Stimulated activated CD8-positive, alpha-beta memory T cell treated with anti-CD3 and anti-CD28 coated beads, Interleukin-12 subunit alpha, Interleukin-12 subunit beta, amount 100 ng/mL, for 4 hours (primary cell): ENCODE results near the gene FKBP15.
"Not testable (repeated sequence)": the region's sequence is repeated elsewhere in the genome, so short reads cannot be mapped to it uniquely, and the experiment has no call there.

Experiments used
- DNase-seq: peaks from one replicate; pipeline ENCODE4 v3.0.0-alpha.2; 2020; ENCODE audit warnings: low read depth

FKBP15 gene, protein sequence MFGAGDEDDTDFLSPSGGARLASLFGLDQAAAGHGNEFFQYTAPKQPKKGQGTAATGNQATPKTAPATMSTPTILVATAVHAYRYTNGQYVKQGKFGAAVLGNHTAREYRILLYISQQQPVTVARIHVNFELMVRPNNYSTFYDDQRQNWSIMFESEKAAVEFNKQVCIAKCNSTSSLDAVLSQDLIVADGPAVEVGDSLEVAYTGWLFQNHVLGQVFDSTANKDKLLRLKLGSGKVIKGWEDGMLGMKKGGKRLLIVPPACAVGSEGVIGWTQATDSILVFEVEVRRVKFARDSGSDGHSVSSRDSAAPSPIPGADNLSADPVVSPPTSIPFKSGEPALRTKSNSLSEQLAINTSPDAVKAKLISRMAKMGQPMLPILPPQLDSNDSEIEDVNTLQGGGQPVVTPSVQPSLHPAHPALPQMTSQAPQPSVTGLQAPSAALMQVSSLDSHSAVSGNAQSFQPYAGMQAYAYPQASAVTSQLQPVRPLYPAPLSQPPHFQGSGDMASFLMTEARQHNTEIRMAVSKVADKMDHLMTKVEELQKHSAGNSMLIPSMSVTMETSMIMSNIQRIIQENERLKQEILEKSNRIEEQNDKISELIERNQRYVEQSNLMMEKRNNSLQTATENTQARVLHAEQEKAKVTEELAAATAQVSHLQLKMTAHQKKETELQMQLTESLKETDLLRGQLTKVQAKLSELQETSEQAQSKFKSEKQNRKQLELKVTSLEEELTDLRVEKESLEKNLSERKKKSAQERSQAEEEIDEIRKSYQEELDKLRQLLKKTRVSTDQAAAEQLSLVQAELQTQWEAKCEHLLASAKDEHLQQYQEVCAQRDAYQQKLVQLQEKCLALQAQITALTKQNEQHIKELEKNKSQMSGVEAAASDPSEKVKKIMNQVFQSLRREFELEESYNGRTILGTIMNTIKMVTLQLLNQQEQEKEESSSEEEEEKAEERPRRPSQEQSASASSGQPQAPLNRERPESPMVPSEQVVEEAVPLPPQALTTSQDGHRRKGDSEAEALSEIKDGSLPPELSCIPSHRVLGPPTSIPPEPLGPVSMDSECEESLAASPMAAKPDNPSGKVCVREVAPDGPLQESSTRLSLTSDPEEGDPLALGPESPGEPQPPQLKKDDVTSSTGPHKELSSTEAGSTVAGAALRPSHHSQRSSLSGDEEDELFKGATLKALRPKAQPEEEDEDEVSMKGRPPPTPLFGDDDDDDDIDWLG

DNA sequence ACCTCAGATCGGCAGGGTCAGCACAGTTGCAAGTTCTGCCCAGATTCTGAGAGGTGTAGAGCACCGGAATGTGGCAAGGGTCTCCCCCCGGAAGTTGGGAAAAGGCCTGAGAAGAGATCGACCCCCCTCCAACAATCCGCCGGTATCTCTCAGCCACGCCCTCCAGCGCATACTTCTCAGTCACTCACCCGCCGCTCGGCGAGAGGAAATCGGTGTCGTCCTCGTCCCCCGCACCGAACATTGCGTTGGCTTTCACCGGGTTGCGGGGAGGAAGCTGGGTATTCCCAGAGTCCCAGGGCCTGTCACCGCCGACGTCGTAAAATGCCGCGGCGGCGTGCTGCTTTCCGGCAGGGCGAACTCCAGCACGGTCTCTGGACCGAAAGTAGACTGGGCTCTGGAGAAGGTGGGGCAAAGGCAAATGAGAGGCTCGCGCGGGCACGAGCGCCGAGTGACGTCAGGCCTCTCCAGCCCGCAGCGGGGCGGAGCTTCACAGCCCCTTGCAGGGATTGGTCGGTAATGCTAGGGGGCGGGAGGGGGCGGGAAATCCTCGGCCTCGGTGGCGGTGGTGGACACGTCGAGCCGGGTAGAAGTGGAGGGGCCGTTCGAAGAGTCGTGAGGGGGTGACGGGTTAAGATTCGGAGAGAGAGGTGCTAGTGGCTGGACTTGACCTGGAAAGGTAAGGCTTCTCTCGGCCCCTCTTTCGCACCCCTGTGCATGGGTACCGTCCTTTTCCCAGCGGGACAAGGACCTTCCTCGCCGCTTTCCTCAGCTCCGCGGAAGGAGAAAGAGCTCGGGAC lies at the start of gene FKBP15, which contains the start of gene SLC31A1:
Gene FKBP15 (minus strand): TSS at position 275 of the 797 bp plus-strand sequence. CDS start 34 bp downstream, at position 241.
Gene SLC31A1 (plus strand): TSS at position 542 of the 797 bp plus-strand sequence. CDS start 34,605 bp downstream, outside the sequence.
- peak; percentile 94 for DNase-seq

DNA sequence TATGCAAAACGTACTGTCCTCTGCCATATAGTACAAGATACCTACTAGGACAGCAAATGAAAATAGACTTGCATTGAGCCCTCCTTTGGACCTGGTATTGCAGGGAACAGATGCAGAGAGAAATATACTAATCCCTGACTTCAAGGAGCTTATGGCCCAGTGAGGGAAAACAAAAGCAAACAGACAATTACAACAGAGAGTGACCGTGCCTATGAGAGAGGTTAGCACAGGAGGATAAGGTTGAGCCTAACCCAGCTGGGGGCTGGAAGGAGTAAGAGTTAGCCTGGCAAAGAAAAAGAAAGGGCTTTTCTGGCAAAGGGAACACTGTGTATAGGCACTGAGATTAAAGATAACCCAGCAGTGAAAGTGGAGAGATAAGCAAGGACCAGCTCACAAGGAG lies 48.8 kb upstream of the FKBP15 start:
- no peak for DNase-seq

GRCh38 chr9:113269355-113269754 lies 48.3 kb upstream of the FKBP15 start:
- DNase-seq = no peak

- DNase-seq = no peak
Observed at GRCh38 chr9:113267911-113268566, 47.0 kb upstream of the FKBP15 start.

DNA sequence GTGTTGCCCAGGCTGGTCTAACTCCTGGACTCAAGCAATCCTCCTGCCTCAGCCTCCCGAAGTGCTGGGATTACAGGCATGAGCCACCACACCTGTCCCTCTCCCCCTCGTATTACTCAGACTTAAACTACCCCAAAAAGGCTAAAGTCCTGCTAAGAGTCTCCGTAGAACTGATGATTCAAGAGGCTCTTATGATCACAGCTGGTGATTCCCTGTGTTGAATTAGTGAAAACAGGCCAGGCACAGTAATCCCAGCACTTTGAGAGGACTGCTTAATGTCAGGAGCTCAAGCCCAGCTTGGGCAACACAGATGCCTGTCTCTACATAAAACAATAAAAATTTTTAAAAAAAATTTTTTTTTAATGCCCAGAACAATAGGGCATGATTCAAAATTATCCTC lies 45.1 kb upstream of the FKBP15 start:
- DNase-seq = no peak

- DNase-seq = no peak
Observed at GRCh38 chr9:113261917-113262671, 41.0 kb upstream of the FKBP15 start.

DNA sequence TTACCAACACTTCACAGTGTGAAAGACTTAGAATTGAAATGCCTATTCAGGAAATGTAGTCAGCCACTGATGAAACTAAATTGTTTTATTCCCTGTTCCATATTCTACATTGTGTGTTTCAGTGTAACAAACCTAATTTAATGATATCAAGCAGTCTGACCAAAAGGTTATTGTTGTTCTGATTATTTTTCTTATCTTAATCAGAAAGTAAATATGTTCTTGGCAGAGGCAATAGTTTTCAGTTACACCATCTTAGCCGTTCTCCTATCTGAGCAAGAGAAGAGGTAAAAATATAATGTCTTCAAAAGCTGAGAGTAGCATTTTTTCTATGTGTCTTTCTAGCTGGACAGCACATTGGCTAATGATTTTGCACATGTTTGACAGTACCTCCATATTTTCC lies 37.2 kb upstream of the FKBP15 start:
- no peak for DNase-seq

DNA sequence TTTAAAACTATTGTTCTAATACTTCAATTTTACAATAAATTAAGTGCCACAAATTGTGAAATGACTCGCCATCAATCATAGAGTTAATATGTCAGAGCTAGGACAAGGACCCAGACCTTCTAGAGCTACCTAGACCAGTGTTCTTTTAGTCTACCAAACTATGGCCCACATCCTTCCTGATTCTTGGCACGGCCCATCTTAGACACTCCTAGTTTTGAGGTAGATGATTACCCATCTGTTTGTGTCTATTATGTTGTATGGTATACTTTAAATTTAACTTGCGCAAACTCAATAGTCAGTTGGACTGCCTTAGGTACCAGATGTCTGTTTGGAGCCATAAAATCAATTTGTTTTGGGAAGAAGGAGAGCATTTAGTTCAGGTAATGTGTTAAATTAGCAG lies 36.8 kb upstream of the FKBP15 start:
- DNase-seq = no peak

GRCh38 chr9:113255438-113255837 lies 34.4 kb upstream of the FKBP15 start:
- DNase-seq = no peak

DNA sequence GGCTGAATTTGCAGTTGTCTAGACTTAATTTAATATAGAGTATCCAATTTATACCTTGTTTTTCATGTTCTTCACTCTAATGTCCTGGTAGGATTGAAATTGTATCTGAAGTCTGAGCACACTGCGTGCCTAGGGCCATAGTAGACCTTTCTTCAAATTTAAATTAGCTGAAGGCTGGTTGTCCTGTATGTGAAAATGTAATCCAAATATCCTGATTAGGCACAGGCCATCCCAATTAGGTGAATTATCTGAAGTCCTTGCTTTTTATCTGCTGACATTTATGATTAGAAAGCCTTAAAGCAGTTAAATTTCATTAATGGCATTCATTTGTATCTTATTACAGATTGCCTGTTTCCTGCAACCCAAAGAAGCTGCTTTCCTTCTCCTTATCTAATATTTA lies 33.9 kb upstream of the FKBP15 start:
- no peak for DNase-seq

DNA sequence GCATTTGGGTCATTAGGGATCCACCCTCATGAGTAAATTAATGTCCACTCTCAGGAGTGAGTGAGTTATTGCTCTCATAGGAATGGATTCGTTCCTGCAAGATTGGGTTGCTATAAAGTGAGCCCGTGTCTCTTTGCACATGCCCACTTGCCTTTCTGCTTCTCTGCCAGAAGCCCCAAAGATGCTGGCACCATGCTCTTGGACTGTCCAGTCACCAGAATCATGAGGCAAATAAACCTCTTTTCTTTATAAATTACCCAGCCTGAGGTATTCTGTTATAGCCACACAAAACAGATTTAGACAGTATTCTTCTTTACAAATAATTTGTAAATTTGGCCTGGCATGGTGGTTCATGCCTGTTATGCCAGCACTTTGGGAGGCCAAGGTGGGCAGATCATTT lies 29.7 kb upstream of the FKBP15 start:
- no peak for DNase-seq

GRCh38 chr9:113249661-113250060 lies 28.6 kb upstream of the FKBP15 start:
- DNase-seq = not testable (repeated sequence)

GRCh38 chr9:113247640-113248039 lies 26.6 kb upstream of the FKBP15 start:
- no peak for DNase-seq

DNA sequence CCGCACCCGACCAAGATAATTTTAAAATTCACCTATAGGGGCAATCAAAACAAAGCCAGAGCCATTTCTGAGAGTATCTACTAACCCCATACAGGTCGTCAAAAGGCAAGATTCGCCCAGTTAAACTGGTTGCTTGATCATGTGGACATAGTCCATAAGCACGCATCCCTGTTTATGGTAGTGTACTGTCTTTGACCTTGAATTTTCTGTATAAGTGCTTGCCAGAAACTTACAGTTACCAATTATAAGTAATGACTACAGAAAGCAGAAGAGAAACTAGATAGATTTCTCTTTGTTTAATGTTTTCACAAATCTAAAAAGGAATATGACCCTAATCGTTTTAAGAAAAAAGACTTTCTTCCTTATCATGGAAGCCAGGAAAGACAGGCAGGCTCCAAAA lies 25.9 kb upstream of the FKBP15 start:
- no peak for DNase-seq

- no peak for DNase-seq
Observed at GRCh38 chr9:113245894-113246293, 24.8 kb upstream of the FKBP15 start.

GRCh38 chr9:113244556-113244955 lies 23.5 kb upstream of the FKBP15 start:
- no peak for DNase-seq

DNA sequence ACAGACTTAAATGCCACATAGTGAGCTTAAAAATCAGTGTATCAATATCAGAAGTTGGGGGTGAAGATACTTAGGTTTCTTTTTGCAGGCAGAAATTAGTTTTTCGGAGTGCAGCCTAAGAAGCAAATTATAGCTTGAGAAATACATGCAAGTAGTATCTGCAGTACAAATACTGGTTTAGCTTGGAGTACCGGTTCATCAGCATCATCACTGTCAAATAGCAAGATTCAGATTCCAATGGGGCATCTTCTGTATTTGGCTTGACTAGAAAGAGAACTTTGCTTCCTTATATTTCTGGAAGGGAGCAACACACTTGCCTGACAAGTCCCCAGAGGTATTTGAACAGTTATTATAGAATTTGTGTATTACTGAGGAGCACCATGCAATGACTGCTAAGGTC lies 20.1 kb upstream of the FKBP15 start:
- DNase-seq = no peak

DNA sequence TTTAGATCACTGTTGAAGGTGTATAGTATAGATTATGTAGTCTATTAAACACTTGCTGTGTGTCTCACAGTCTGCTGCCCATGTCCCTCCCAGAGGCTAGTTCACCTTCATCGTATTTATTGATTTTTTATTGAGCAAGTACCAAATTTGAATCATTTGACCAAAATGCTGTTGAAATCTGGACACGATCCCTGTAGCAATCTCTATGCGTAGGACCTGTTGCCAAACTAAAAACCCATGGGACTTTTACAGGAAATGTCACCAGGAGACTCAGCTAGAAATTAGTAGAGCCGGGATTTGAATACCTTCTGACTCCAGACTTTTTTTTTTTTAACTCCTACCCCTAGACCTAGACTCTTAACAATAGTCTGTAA lies 17.8 kb upstream of the FKBP15 start:
- no peak for DNase-seq

DNA sequence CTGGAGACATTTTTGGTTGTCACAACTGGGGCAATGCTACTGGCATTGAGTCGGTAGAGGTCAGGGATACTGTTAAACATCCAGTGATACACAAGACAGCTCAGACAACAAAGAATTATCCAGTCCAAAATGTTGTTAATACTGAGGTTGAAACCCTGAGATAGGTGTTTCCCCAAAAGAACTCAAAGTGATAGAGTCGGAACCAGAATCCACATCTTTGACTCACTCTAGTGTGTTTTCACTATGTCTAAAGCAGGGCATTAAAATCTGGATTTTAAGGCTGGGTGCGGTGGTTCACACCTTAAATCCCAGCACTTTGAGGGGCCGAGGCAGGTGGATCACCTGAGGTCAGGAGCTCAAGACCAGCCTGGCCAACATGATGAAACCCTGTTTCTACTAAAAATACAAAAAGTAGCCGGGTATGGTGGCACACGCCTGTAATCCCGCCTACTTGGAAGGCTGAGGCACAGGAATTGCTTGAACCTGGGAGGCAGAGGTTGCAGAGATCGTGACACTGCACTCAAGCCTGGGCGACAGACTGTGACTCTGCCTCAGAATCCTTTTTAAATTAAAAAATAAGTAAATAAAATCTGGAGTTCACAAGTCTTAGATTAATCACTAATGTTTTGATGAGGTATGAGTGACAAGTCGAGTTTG lies 17.3 kb upstream of the FKBP15 start:
- DNase-seq = no peak

- DNase-seq = no peak
Observed at GRCh38 chr9:113237026-113237425, 15.9 kb upstream of the FKBP15 start.
